Measurements from ENCODE around the gene PPARA.

PPARA gene

GRCh38 chr22:46150034-46150654, at the start of gene PPARA:
PPARA (plus strand) TSS chr22:46150526; CDS start chr22:46198384, 47,858 bp downstream.
- DNase-seq (ENCODE audit: low read depth): peak; percentile 71

- no peak for DNase-seq (ENCODE audit: low read depth)
Observed at GRCh38 chr22:46102159-46102558, 48.2 kb upstream of the PPARA start.

- DNase-seq (ENCODE audit: low read depth): no peak
Observed at GRCh38 chr22:46102752-46103151, 47.6 kb upstream of the PPARA start.

- no peak for DNase-seq (ENCODE audit: low read depth)
Observed at GRCh38 chr22:46103181-46103580, 47.1 kb upstream of the PPARA start.

- no peak for DNase-seq (ENCODE audit: low read depth)
Observed at GRCh38 chr22:46103664-46104063, 46.7 kb upstream of the PPARA start.

- no peak for DNase-seq (ENCODE audit: low read depth)
Observed at GRCh38 chr22:46104170-46104880, 46.0 kb upstream of the PPARA start.

- peak; percentile 61 for DNase-seq (ENCODE audit: low read depth)
Observed at GRCh38 chr22:46104881-46105493, 45.3 kb upstream of the PPARA start.

- peak; percentile 98 for DNase-seq (ENCODE audit: low read depth)
Observed at GRCh38 chr22:46105494-46106278, 44.6 kb upstream of the PPARA start.

GRCh38 chr22:46106279-46107022, 43.9 kb upstream of the PPARA start:
- no peak for DNase-seq (ENCODE audit: low read depth)

- DNase-seq (ENCODE audit: low read depth): no peak
Observed at GRCh38 chr22:46107089-46107664, 43.1 kb upstream of the PPARA start.

- DNase-seq (ENCODE audit: low read depth): peak; percentile 31
Observed at GRCh38 chr22:46107753-46108563, 42.4 kb upstream of the PPARA start.

- peak; percentile 53 for DNase-seq (ENCODE audit: low read depth)
Observed at GRCh38 chr22:46108564-46109473, 41.5 kb upstream of the PPARA start.

- DNase-seq (ENCODE audit: low read depth): no peak
Observed at GRCh38 chr22:46109474-46110003, 40.8 kb upstream of the PPARA start.

- DNase-seq (ENCODE audit: low read depth): peak; percentile 27
Observed at GRCh38 chr22:46110215-46110614, 40.1 kb upstream of the PPARA start.

GRCh38 chr22:46111645-46112306, 38.5 kb upstream of the PPARA start:
- peak; percentile 34 for DNase-seq (ENCODE audit: low read depth)

GRCh38 chr22:46112405-46112804, 37.9 kb upstream of the PPARA start:
- DNase-seq (ENCODE audit: low read depth): no peak

- DNase-seq (ENCODE audit: low read depth): no peak
Observed at GRCh38 chr22:46113110-46113909, 37.0 kb upstream of the PPARA start.

Data from amniotic epithelial cell (primary cell).